Breast epithelium (tissue), 3 donors: ENCODE results near the gene SMIM41.

Experiments used
- CTCF ChIP-seq, 3 donors: fragments of 450-650 bp; IDR thresholded peaks; one replicate each; pipeline ENCODE4 v1.5.1; 2016 to 2017; ENCODE audit warnings: antibody characterized with exemption in 3 of 3, mild to moderate bottlenecking in 3 of 3, moderate library complexity in 3 of 3
- POLR2A ChIP-seq: fragments of 450-650 bp; IDR thresholded peaks from one replicate; pipeline ENCODE4 v1.6.1; 2016; ENCODE audit warnings: antibody characterized with exemption, mild to moderate bottlenecking, moderate library complexity

- no peak for TF ChIP-seq CTCF (IDR thresholded peaks at IDR 0.05)
- no peak for TF ChIP-seq POLR2A
Observed at GRCh38 chr12:52155048-52155868, 75.8 kb downstream of the SMIM41 start.
